Fibroblast of lung (primary cell): ENCODE results near the gene PRUNE2. TPM values are rescaled to one million over a fixed set of nuclear protein-coding genes. Genes with fewer than 3 reads are reported as not detected.
A peak's percentile ranks its signal among the peaks of the same experiment; 100 is the strongest.

Experiments used
- DNase-seq, 2 donors: peaks; one replicate each; pipeline versions ENCODE4 v3.0.0 to v3.0.0-alpha.2; 2010; ENCODE audit warnings: low read depth in 2 of 2
- H2AFZ ChIP-seq: 2 replicates; pipeline ENCODE4 v1.5.1; 2012; ENCODE audit warnings: low read length, control low read depth, inconsistent platforms
- H3K27ac ChIP-seq: 2 replicates; pipeline ENCODE4 v1.5.1; 2011; ENCODE audit warnings: low read length, control low read depth; ENCODE audit not compliant: insufficient read depth
- H3K27me3 ChIP-seq: 2 replicates; pipeline ENCODE4 v1.5.1; 2011; ENCODE audit warnings: mild to moderate bottlenecking, low read length; ENCODE audit not compliant: control insufficient read depth, insufficient read depth
- H3K36me3 ChIP-seq: 2 replicates; pipeline ENCODE4 v1.5.1; 2011; ENCODE audit warnings: low read length; ENCODE audit not compliant: control insufficient read depth, insufficient read depth
- H3K4me1 ChIP-seq: 2 replicates; pipeline ENCODE4 v1.5.1; 2011; ENCODE audit warnings: low read length; ENCODE audit not compliant: control insufficient read depth, insufficient read depth; ENCODE audit errors: extremely low read depth
- H3K4me2 ChIP-seq: 2 replicates; pipeline ENCODE4 v1.5.1; 2011; ENCODE audit warnings: low read length, control low read depth; ENCODE audit not compliant: insufficient read depth; ENCODE audit errors: extremely low read depth
- H3K4me3 ChIP-seq, 4 experiments: fragments of 200-600 bp in 1 of 4; sonication (generic) in 1 of 4; replicated peaks in 1 of 4; 2 replicates each; pipeline ENCODE4 v1.5.1; 2011 to 2016; ENCODE audit warnings: low read length in 4 of 4, low read depth in 3 of 4, mild to moderate bottlenecking in 3 of 4, control low read depth in 2 of 4, inconsistent platforms in 1 of 4, mixed read lengths in 1 of 4; ENCODE audit not compliant: insufficient read depth in 1 of 4; ENCODE audit errors: control extremely low read depth in 1 of 4
- H3K79me2 ChIP-seq: 2 replicates; pipeline ENCODE4 v1.5.1; 2012; ENCODE audit warnings: mild to moderate bottlenecking, low read length, inconsistent platforms; ENCODE audit not compliant: control insufficient read depth, insufficient read depth
- H3K9ac ChIP-seq: 2 replicates; pipeline ENCODE4 v1.5.1; 2011; ENCODE audit warnings: mild to moderate bottlenecking, low read length, control low read depth; ENCODE audit not compliant: insufficient read depth
- H3K9me3 ChIP-seq: 2 replicates; pipeline ENCODE4 v1.5.1; 2012; ENCODE audit warnings: low read depth, low read length; ENCODE audit not compliant: control insufficient read depth, insufficient read depth
- H4K20me1 ChIP-seq: 2 replicates; pipeline ENCODE4 v1.5.1; 2011; ENCODE audit warnings: low read length; ENCODE audit not compliant: control insufficient read depth, insufficient read depth; ENCODE audit errors: extremely low read depth
- EZH2 ChIP-seq: IDR thresholded peaks from 2 replicates; pipeline ENCODE4 v1.5.1; 2012; ENCODE audit warnings: low read length, control low read depth, mild to moderate bottlenecking; ENCODE audit errors: missing control alignments
- polyA plus RNA-seq, 2 donors: library from polyadenylated mRNA; depleted of rRNA in 1 of 2; stranded (reverse) in 1 of 2; unstranded in 1 of 2; fragments of >200 nt; gene quantifications; 2 replicates each; pipeline ENCODE4 v1.2.1, GENCODE V29; 2011 to 2012; ENCODE audit warnings: missing spikeins in 1 of 2
- total RNA-seq: library from RNA; depleted of rRNA; stranded (reverse); fragments of >200 nt; gene quantifications from 2 replicates; pipeline ENCODE4 v1.2.1, GENCODE V29; 2014
- TF ChIP-seq, protein P1 (sequence below), 2 donors: IDR thresholded peaks in 1 of 2; conservative IDR thresholded peaks in 1 of 2; 1 replicate in 1 of 2; 2 replicates in 1 of 2; pipeline ENCODE4 v1.5.1; 2011 to 2012; ENCODE audit warnings: low read length in 2 of 2, control low read depth in 1 of 2, inconsistent platforms in 1 of 2, low read depth in 1 of 2, mild to moderate bottlenecking in 1 of 2

Gene PRUNE2
- total and polyA plus RNA-seq, 2 donors (not counting 1 experiment from before 2014, with no cell fraction given): 5.4 to 95.6 TPM

DNA sequence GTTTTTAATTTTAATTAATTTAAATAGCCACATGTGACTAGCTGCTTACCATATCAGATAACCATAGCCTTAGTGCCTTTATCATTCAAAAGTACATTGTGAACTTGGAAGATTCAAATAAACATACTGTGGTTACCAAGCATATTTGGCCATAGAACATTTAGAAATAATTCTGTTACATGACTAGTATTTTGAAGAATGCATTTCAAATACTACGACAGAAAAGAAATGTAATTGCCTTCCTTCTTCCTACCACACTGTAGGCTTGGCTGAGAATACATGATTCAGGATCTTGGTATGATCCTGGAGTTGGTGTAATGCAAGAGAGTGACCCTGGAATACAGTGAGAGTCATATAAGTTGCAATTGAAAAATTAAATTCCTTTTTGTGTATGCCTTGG is 251.3 kb downstream of the PRUNE2 start:
- TF ChIP-seq, protein P1, sequence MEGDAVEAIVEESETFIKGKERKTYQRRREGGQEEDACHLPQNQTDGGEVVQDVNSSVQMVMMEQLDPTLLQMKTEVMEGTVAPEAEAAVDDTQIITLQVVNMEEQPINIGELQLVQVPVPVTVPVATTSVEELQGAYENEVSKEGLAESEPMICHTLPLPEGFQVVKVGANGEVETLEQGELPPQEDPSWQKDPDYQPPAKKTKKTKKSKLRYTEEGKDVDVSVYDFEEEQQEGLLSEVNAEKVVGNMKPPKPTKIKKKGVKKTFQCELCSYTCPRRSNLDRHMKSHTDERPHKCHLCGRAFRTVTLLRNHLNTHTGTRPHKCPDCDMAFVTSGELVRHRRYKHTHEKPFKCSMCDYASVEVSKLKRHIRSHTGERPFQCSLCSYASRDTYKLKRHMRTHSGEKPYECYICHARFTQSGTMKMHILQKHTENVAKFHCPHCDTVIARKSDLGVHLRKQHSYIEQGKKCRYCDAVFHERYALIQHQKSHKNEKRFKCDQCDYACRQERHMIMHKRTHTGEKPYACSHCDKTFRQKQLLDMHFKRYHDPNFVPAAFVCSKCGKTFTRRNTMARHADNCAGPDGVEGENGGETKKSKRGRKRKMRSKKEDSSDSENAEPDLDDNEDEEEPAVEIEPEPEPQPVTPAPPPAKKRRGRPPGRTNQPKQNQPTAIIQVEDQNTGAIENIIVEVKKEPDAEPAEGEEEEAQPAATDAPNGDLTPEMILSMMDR (conservative IDR thresholded peaks at IDR 0.05 in 1 of 2, IDR thresholded peaks at IDR 0.05 in 1 of 2; ENCODE audit: low read depth in 1 of 2, low read length in 2 of 2): no peak
- TF ChIP-seq EZH2: no peak
- Histone ChIP-seq H3K79me2 (no peaks in the 10 kb centered on the region), H3K4me2 (peak overlapping the region; percentile 7), H3K36me3 (no peaks in the 10 kb centered on the region), H3K4me3 (no peak overlapping the region), H2AFZ (no peak overlapping the region), H4K20me1 (no peaks in the 10 kb centered on the region), H3K4me1 (peaks cover 20% of the 10 kb centered on the region), H3K27me3 (no peaks in the 10 kb centered on the region), H3K9ac (no peak overlapping the region), H3K9me3 (no peaks in the 10 kb centered on the region), H3K27ac (peak overlapping the region; percentile 81)
- peak; percentile 97 to 98 for DNase-seq

DNA sequence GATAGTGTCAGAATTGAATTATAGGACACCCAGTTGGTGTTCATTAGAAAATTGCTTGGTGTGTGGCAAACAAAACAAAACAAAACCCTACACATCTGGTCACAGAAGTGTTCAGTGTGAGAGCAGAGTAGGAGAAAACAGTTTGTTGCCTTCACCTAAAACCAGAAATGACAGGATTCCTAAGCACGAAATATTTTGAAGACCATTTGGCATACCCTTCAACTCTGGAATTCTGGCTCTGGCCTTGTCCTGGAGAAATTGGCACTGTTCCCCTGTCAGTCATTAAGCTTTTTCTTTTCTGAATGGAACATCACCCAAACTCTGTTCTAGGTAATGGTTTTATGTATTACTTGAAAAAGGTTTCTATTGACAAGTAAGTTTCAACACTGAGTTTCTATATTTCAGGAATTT is 251.9 kb downstream of the PRUNE2 start:
- Histone ChIP-seq H3K4me3 (no peak overlapping the region), H3K4me1 (peaks cover 20% of the 10 kb centered on the region)
- DNase-seq: peak in 1 of 2 donors; percentile 75

DNA sequence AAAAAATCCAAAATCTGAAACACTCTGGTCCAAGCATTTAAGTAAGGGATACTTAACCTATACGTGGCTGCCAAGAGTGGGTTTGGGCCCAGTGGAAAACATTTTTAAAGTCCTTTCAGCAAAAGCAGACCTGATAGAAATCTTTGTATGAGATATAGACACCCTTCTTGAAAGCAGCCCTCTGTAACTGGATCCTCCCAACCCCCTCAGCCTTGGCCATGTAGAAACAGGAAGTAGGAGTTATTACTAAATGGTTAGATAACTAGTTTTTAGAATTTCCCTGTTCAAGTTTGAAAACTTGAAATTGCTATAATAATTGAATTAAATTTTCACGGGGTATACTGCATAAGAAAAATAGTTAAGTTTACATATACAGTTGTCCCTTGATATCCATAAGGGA is 253.0 kb downstream of the PRUNE2 start:
- no peak overlapping the region for H2AFZ ChIP-seq
- H3K27me3 ChIP-seq: no peaks in the 10 kb centered on the region
- no peaks in the 10 kb centered on the region for H4K20me1 ChIP-seq
- H3K9me3 ChIP-seq: no peaks in the 10 kb centered on the region
- no peak for TF ChIP-seq EZH2
- TF ChIP-seq, protein P1 (conservative IDR thresholded peaks at IDR 0.05 in 1 of 2, IDR thresholded peaks at IDR 0.05 in 1 of 2; ENCODE audit: low read depth in 1 of 2, low read length in 2 of 2): no peak
- no peak overlapping the region for H3K4me3 ChIP-seq
- H3K27ac ChIP-seq: no peak overlapping the region
- no peak overlapping the region for H3K9ac ChIP-seq
- no peak overlapping the region for H3K4me2 ChIP-seq
- peaks cover 19% of the 10 kb centered on the region for H3K4me1 ChIP-seq
- H3K36me3 ChIP-seq: no peaks in the 10 kb centered on the region
- DNase-seq: peak in 1 of 2 donors; percentile 39
- H3K79me2 ChIP-seq: no peaks in the 10 kb centered on the region

More for the DNA sequence above, 251.9 kb downstream of the PRUNE2 start:
- peak overlapping the region; percentile 54 for H3K4me2 ChIP-seq
- no peaks in the 10 kb centered on the region for H3K27me3 ChIP-seq
- no peaks in the 10 kb centered on the region for H3K9me3 ChIP-seq
- H3K27ac ChIP-seq: peak overlapping the region; percentile 81
- H3K79me2 ChIP-seq: no peaks in the 10 kb centered on the region
- TF ChIP-seq, protein P1 (conservative IDR thresholded peaks at IDR 0.05 in 1 of 2, IDR thresholded peaks at IDR 0.05 in 1 of 2; ENCODE audit: low read depth in 1 of 2, low read length in 2 of 2): no peak
- TF ChIP-seq EZH2: no peak
- H2AFZ ChIP-seq: no peak overlapping the region
- H3K9ac ChIP-seq: no peak overlapping the region
- H4K20me1 ChIP-seq: no peaks in the 10 kb centered on the region
- no peaks in the 10 kb centered on the region for H3K36me3 ChIP-seq
